Stimulated activated naive CD8-positive, alpha-beta T cell treated with anti-CD3 and anti-CD28 coated beads, Interleukin-15, amount 100 ng/mL, for 72 hours (primary cell): ENCODE data around the gene TFCP2.

Experiments
- ATAC-seq: fragments of 150-1000 bp; cut with Tn5 transposase; 2 replicates; pipeline ENCODE4 v1.10.0; 2021; ENCODE audit warnings: mild to moderate bottlenecking, moderate library complexity
- DNase-seq, 2 donors: peaks; one replicate each; pipeline ENCODE4 v3.0.0; 2021 to 2022
- H3K27ac Mint-ChIP-seq, 2 donors: one replicate each; pipeline ENCODE4 v1.8.0; 2022; ENCODE audit warnings: mild to moderate bottlenecking in 2 of 2, mixed read lengths in 2 of 2, moderate library complexity in 2 of 2
- H3K27me3 Mint-ChIP-seq: one replicate; pipeline ENCODE4 v1.8.0; 2022; ENCODE audit warnings: mixed read lengths
- H3K4me1 Mint-ChIP-seq: one replicate; pipeline ENCODE4 v1.8.0; 2022; ENCODE audit warnings: mild to moderate bottlenecking, mixed read lengths
- H3K4me3 Mint-ChIP-seq, 2 donors: one replicate each; pipeline ENCODE4 v1.8.0; 2022; ENCODE audit warnings: mild to moderate bottlenecking in 2 of 2, mixed read lengths in 2 of 2, moderate library complexity in 1 of 2
- H3K9me3 Mint-ChIP-seq, 2 donors: one replicate each; pipeline ENCODE4 v1.8.0; 2022; ENCODE audit warnings: mixed read lengths in 2 of 2

The TFCP2 gene

DNA sequence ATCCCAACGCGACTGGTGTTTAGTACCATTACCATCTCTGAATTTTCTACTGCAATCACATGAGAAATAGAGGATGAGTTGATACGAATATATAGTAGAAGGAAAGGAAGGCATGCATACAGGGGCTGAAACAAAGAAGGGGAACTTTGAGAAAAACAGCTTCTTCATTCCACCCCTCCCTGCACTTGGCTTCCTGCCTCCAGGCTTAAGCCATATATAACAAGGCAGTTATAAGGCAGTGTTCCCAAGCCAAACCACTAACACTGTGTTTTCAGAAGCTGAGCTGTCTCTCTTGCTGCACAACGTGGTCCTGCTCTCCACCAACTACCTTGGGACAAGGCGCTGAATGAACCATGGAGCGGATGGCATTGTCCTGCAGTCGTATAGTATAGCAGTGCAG is 113.8 kb downstream of the TFCP2 start:
- Mint-ChIP-seq H3K4me1 (peaks cover 5% of the 10 kb centered on the region), H3K27me3 (no peaks in the 10 kb centered on the region), H3K9me3 (no peaks in the 10 kb centered on the region), H3K27ac (no peak overlapping the region), H3K4me3 (no peak overlapping the region)
- ATAC-seq = no peak
- no peak for DNase-seq

GRCh38 chr12:51056242-51056641 is 116.7 kb downstream of the TFCP2 start:
- Mint-ChIP-seq H3K27ac (no peak overlapping the region), H3K4me3 (no peak overlapping the region), H3K9me3 (no peaks in the 10 kb centered on the region), H3K4me1 (peaks cover 19% of the 10 kb centered on the region), H3K27me3 (no peaks in the 10 kb centered on the region)
- ATAC-seq = no peak
- no peak for DNase-seq

DNA sequence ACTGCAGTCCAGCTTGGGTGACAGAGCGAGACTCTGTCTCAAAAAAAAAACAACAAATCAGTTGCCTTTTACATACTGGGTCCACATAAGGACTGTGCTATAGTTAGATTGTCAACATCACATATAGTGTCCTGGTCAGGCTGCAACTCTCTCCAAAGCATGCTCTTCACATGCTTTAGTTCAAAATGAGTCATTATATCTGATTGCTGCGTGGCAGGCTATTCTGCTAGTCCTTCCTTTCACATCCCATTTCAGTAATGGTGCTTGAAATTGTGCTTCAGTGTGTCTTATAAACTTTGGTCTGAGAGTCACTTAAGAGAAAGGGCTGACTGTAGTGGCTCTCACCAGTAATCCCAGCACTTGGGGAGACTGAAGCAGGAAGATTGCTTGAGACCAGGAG is 117.9 kb downstream of the TFCP2 start:
- Mint-ChIP-seq H3K4me3 (no peak overlapping the region), H3K4me1 (peaks cover 16% of the 10 kb centered on the region)

DNA sequence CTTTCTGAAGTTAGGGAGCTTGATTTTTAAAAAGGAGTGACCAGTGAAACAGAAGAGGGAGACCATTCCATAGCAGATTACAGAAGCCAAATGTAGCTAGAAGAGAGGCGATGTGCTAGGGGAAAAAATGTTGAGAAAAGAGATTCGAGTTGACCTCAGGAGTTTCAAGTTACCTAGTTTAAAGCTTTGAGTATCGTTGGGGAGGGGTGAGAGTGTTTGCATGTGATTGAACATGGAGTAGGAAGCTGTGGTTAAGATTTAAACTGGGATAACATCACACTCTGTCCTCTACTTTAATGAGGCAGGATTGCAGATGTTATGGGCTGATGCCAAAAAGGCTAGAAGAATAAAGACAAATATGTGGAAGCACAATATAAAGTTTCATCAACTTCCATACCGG is 121.1 kb downstream of the TFCP2 start:
- ATAC-seq (no peak), DNase-seq (no peak)
- no peak overlapping the region for H3K4me3 Mint-ChIP-seq
- H3K27ac Mint-ChIP-seq = peak overlapping the region in 1 of 2 donors; percentile 9
- no peaks in the 10 kb centered on the region for H3K9me3 Mint-ChIP-seq
- H3K4me1 Mint-ChIP-seq = peaks cover 32% of the 10 kb centered on the region
- H3K27me3 Mint-ChIP-seq = no peaks in the 10 kb centered on the region

More for the DNA sequence above, 117.9 kb downstream of the TFCP2 start:
- H3K9me3 Mint-ChIP-seq = no peaks in the 10 kb centered on the region
- ATAC-seq (no peak), DNase-seq (no peak)
- H3K27ac Mint-ChIP-seq = no peak overlapping the region
- H3K27me3 Mint-ChIP-seq = no peaks in the 10 kb centered on the region

DNA sequence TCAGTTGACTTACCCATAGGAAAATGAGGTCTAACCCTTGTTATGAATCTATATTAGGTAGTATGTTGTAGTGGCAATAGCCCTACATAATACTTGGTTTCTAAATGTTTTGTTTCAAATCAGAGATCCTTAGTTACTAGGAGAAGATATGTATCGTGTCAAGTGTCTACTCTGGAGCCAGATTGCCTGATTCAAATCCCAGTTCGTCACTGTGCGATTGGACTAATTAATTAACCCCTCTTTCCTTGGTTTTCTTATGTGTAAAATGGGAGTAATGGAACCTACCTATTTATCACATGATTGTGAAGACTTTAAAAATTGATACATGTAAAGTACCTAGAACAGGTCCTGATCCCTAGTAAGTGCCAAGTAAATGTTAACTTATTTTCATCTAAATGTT is 123.4 kb downstream of the TFCP2 start:
- no peaks in the 10 kb centered on the region for H3K27me3 Mint-ChIP-seq
- H3K27ac Mint-ChIP-seq = peak overlapping the region in 1 of 2 donors; percentile 40
- DNase-seq (no peak), ATAC-seq (no peak)
- peak overlapping the region; percentile 98 to 99 for H3K4me3 Mint-ChIP-seq
- no peaks in the 10 kb centered on the region for H3K9me3 Mint-ChIP-seq
- H3K4me1 Mint-ChIP-seq = peaks cover 33% of the 10 kb centered on the region

DNA sequence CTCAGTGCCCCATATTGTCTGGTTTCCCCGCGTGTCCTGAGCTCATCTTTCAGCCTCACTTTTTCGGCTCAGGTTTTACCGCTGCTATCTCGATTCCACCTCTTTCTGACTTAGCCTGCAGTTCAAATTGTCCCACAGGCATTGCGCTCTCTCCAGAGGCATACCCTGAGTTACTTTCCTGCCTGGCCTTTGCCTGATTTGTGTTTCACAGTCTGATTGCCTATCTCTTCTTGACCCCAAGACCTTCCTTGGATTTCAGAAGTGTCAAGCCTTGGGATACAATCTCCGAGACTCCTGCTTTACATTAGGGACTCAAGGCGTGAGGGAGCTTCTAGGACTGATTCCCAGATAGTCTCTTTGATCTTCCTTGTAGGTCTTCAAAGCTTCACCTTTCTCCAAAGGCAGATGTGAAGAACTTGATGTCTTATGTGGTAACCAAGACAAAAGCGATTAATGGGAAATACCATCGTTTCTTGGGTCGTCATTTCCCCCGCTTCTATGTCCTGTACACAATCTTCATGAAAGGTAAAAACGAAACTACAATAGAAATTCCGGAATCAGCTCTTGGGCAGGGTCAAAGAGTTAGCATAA is 124.2 kb downstream of the TFCP2 start:
- no peaks in the 10 kb centered on the region for H3K27me3 Mint-ChIP-seq
- H3K4me1 Mint-ChIP-seq = peaks cover 33% of the 10 kb centered on the region
- peak overlapping the region; percentile 98 for H3K27ac Mint-ChIP-seq
- peak overlapping the region; percentile 98 to 99 for H3K4me3 Mint-ChIP-seq
- DNase-seq (no peak), ATAC-seq (no peak)
- H3K9me3 Mint-ChIP-seq = no peaks in the 10 kb centered on the region

DNA sequence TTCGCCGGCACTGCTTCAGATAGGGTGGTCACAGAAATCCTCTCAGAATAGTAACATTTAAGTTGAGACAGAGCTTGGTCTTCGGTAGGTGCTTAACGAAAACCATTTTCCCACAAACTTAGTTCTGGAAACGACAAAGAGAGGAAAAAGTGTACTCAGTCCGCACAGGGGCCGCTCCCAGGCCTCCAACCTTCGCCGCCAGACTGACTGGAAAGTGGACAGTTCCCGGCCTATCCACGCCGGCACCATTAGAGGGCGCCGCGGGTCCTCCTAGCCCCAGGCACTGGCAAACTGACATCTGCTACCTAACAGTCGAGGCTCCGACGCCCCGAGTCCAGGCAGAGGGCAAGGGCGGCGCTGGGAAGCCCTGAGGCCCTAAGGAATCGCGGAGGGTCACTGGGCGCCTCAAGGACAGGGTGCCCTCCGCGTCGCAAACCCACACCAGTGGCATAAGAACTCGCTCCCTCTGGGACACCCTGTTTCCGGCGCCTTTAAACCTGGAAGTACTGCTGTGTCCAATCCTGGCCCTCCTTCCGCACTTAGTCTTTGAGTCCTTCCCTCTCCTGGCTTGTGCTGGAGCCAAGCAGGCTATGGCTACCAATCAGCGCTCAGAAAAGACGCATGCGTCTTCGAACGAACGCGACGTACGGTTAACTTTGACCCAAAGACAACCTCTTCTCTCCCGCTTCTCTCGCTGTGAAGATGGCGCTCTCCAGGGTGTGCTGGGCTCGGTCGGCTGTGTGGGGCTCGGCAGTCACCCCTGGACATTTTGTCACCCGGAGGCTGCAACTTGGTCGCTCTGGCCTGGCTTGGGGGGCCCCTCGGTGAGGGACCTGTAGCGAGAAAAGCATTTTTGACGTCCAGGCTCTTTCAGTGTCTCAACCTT is 125.0 kb downstream of the TFCP2 start, which contains the start of gene LETMD1:
Gene LETMD1 (plus strand): TSS at position 673 of the 886 bp plus-strand sequence. CDS start 30 bp downstream, at position 703.
- ATAC-seq (peak; percentile 98), DNase-seq (peak; percentile 92 to 93)
- Mint-ChIP-seq H3K9me3 (no peaks in the 10 kb centered on the region), H3K4me3 (peak within 1 kb of the TSS; percentile 98 to 99), H3K27me3 (no peaks in the 10 kb centered on the region), H3K27ac (peak within 1 kb of the TSS; percentile 98), H3K4me1 (peaks cover 33% of the 10 kb centered on the region)
